ENCODE data around the gene RAB36. TPM values are rescaled to one million over a fixed set of nuclear protein-coding genes. Genes with fewer than 3 reads are reported as not detected.
A peak's percentile ranks its signal among the peaks of the same experiment; 100 is the strongest.

RAB36 gene
- polyA plus RNA-seq, 1 donor from 2014 or later = 3.2 TPM

DNA sequence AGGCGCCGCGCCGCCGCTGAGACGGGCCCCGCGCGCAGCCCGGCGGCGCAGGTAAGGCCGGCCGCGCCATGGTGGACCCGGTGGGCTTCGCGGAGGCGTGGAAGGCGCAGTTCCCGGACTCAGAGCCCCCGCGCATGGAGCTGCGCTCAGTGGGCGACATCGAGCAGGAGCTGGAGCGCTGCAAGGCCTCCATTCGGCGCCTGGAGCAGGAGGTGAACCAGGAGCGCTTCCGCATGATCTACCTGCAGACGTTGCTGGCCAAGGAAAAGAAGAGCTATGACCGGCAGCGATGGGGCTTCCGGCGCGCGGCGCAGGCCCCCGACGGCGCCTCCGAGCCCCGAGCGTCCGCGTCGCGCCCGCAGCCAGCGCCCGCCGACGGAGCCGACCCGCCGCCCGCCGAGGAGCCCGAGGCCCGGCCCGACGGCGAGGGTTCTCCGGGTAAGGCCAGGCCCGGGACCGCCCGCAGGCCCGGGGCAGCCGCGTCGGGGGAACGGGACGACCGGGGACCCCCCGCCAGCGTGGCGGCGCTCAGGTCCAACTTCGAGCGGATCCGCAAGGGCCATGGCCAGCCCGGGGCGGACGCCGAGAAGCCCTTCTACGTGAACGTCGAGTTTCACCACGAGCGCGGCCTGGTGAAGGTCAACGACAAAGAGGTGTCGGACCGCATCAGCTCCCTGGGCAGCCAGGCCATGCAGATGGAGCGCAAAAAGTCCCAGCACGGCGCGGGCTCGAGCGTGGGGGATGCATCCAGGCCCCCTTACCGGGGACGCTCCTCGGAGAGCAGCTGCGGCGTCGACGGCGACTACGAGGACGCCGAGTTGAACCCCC lies 35.8 kb downstream of the RAB36 start:
- Histone ChIP-seq H3K9ac (ENCODE audit: low read length) (peak overlapping the region; percentile 84), H3K27me3 (ENCODE audit: insufficient read depth, low read depth, low read length) (no peaks in the 10 kb centered on the region), H3K9me3 (ENCODE audit: low read length) (no peaks in the 10 kb centered on the region), H3F3A (ENCODE audit: insufficient read depth, low read length, poor library complexity, severe bottlenecking) (no peaks in the 10 kb centered on the region), H3K9me2 (ENCODE audit: insufficient read depth, low read length) (no peaks in the 10 kb centered on the region), H4K20me1 (ENCODE audit: insufficient read depth) (peaks cover 30% of the 10 kb centered on the region), H3K4me2 (ENCODE audit: low read length) (peak overlapping the region; percentile 100), H3K27ac (ENCODE audit: low read length) (peak overlapping the region; percentile 83), H3K79me2 (replicated peaks; ENCODE audit: insufficient read depth, low read length) (peaks cover 45% of the 10 kb centered on the region), H2AFZ (ENCODE audit: low read depth, low read length) (no peak overlapping the region), H3K36me3 (ENCODE audit: insufficient read depth, low read length) (no peaks in the 10 kb centered on the region), H3K4me3 (ENCODE audit: low read length) (peak overlapping the region; percentile 91)
- TF ChIP-seq EZH2 (IDR thresholded peaks at IDR 0.05; ENCODE audit: borderline replicate concordance, insufficient read depth, low read length, poor library complexity, severe bottlenecking) (no peak), RAD21 (conservative IDR thresholded peaks at IDR 0.05) (no peak), TAF1 (IDR thresholded peaks at IDR 0.05; ENCODE audit: low read depth) (no peak), SMC3 (conservative IDR thresholded peaks at IDR 0.05; ENCODE audit: poor library complexity) (no peak), MXI1 (conservative IDR thresholded peaks at IDR 0.05; ENCODE audit: poor library complexity, severe bottlenecking) (no peak), POLR2AphosphoS5 (IDR thresholded peaks at IDR 0.05) (no peak), EP300 (conservative IDR thresholded peaks at IDR 0.05; ENCODE audit: poor library complexity, severe bottlenecking) (no peak)
- TF ChIP-seq, protein P1, sequence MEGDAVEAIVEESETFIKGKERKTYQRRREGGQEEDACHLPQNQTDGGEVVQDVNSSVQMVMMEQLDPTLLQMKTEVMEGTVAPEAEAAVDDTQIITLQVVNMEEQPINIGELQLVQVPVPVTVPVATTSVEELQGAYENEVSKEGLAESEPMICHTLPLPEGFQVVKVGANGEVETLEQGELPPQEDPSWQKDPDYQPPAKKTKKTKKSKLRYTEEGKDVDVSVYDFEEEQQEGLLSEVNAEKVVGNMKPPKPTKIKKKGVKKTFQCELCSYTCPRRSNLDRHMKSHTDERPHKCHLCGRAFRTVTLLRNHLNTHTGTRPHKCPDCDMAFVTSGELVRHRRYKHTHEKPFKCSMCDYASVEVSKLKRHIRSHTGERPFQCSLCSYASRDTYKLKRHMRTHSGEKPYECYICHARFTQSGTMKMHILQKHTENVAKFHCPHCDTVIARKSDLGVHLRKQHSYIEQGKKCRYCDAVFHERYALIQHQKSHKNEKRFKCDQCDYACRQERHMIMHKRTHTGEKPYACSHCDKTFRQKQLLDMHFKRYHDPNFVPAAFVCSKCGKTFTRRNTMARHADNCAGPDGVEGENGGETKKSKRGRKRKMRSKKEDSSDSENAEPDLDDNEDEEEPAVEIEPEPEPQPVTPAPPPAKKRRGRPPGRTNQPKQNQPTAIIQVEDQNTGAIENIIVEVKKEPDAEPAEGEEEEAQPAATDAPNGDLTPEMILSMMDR (IDR thresholded peaks at IDR 0.05; ENCODE audit: poor library complexity, severe bottlenecking) = no peak
- TF ChIP-seq, protein P2, sequence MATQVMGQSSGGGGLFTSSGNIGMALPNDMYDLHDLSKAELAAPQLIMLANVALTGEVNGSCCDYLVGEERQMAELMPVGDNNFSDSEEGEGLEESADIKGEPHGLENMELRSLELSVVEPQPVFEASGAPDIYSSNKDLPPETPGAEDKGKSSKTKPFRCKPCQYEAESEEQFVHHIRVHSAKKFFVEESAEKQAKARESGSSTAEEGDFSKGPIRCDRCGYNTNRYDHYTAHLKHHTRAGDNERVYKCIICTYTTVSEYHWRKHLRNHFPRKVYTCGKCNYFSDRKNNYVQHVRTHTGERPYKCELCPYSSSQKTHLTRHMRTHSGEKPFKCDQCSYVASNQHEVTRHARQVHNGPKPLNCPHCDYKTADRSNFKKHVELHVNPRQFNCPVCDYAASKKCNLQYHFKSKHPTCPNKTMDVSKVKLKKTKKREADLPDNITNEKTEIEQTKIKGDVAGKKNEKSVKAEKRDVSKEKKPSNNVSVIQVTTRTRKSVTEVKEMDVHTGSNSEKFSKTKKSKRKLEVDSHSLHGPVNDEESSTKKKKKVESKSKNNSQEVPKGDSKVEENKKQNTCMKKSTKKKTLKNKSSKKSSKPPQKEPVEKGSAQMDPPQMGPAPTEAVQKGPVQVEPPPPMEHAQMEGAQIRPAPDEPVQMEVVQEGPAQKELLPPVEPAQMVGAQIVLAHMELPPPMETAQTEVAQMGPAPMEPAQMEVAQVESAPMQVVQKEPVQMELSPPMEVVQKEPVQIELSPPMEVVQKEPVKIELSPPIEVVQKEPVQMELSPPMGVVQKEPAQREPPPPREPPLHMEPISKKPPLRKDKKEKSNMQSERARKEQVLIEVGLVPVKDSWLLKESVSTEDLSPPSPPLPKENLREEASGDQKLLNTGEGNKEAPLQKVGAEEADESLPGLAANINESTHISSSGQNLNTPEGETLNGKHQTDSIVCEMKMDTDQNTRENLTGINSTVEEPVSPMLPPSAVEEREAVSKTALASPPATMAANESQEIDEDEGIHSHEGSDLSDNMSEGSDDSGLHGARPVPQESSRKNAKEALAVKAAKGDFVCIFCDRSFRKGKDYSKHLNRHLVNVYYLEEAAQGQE (IDR thresholded peaks at IDR 0.05; ENCODE audit: borderline replicate concordance) = no peak

DNA sequence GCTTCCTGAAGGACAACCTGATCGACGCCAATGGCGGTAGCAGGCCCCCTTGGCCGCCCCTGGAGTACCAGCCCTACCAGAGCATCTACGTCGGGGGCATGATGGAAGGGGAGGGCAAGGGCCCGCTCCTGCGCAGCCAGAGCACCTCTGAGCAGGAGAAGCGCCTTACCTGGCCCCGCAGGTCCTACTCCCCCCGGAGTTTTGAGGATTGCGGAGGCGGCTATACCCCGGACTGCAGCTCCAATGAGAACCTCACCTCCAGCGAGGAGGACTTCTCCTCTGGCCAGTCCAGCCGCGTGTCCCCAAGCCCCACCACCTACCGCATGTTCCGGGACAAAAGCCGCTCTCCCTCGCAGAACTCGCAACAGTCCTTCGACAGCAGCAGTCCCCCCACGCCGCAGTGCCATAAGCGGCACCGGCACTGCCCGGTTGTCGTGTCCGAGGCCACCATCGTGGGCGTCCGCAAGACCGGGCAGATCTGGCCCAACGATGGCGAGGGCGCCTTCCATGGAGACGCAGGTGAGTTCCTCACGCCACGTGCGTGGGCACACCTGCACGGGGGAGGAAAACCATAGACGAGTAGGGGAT lies 36.5 kb downstream of the RAB36 start:
- peaks cover 30% of the 10 kb centered on the region for H4K20me1 ChIP-seq (ENCODE audit: insufficient read depth)
- TF ChIP-seq, protein P2 (IDR thresholded peaks at IDR 0.05; ENCODE audit: borderline replicate concordance) = no peak
- TF ChIP-seq EZH2 (IDR thresholded peaks at IDR 0.05; ENCODE audit: borderline replicate concordance, insufficient read depth, low read length, poor library complexity, severe bottlenecking) (no peak), MXI1 (conservative IDR thresholded peaks at IDR 0.05; ENCODE audit: poor library complexity, severe bottlenecking) (peak; percentile 49), EP300 (conservative IDR thresholded peaks at IDR 0.05; ENCODE audit: poor library complexity, severe bottlenecking) (no peak), POLR2AphosphoS5 (IDR thresholded peaks at IDR 0.05) (no peak), RAD21 (conservative IDR thresholded peaks at IDR 0.05) (no peak), TAF1 (IDR thresholded peaks at IDR 0.05; ENCODE audit: low read depth) (no peak)
- H3F3A ChIP-seq (ENCODE audit: insufficient read depth, low read length, poor library complexity, severe bottlenecking) = no peaks in the 10 kb centered on the region
- peak overlapping the region; percentile 84 for H3K9ac ChIP-seq (ENCODE audit: low read length)
- H3K27ac ChIP-seq (ENCODE audit: low read length) = peak overlapping the region; percentile 24
- no peaks in the 10 kb centered on the region for H3K9me2 ChIP-seq (ENCODE audit: insufficient read depth, low read length)
- H2AFZ ChIP-seq (ENCODE audit: low read depth, low read length) = no peak overlapping the region
- no peaks in the 10 kb centered on the region for H3K27me3 ChIP-seq (ENCODE audit: insufficient read depth, low read depth, low read length)
- peaks cover 52% of the 10 kb centered on the region for H3K79me2 ChIP-seq (replicated peaks; ENCODE audit: insufficient read depth, low read length)
- H3K4me2 ChIP-seq (ENCODE audit: low read length) = peak overlapping the region; percentile 100
- H3K9me3 ChIP-seq (ENCODE audit: low read length) = no peaks in the 10 kb centered on the region
- H3K4me3 ChIP-seq (ENCODE audit: low read length) = peak overlapping the region; percentile 91
- no peaks in the 10 kb centered on the region for H3K36me3 ChIP-seq (ENCODE audit: insufficient read depth, low read length)

All from neural cell (in vitro differentiated cells).